Measurements from ENCODE around the gene LAYN.

The LAYN gene

GRCh38 chr11:111540114-111540936, at the start of gene LAYN:
TSS of gene LAYN (plus strand) at chr11:111540720. CDS start at chr11:111540844, 124 bp downstream.
- peak; percentile 20 to 48 (median 36) for DNase-seq

GRCh38 chr11:111494040-111494439, 46.5 kb upstream of the LAYN start:
- DNase-seq: no peak

GRCh38 chr11:111499483-111499882, 41.0 kb upstream of the LAYN start:
- peak in 2 of 3 donors; percentile 36 to 51 for DNase-seq

GRCh38 chr11:111500481-111500880, 40.0 kb upstream of the LAYN start:
- DNase-seq: no peak

- DNase-seq: no peak
These were observed 37.9 kb upstream of the LAYN start for GRCh38 chr11:111502611-111503010.

GRCh38 chr11:111510311-111510710, 30.2 kb upstream of the LAYN start:
- no peak for DNase-seq

- peak in 2 of 3 donors; percentile 25 to 47 for DNase-seq
These were observed 28.0 kb upstream of the LAYN start, which contains the start of gene BTG4 for GRCh38 chr11:111512296-111513239. TSS of gene BTG4 (minus strand) at chr11:111512386. CDS start at chr11:111498776, 13,610 bp downstream.

GRCh38 chr11:111513240-111513605, 27.3 kb upstream of the LAYN start:
- DNase-seq: no peak

- DNase-seq: peak in 2 of 3 donors; percentile 18 to 29
These were observed 26.1 kb upstream of the LAYN start, which contains the start of gene HOATZ for GRCh38 chr11:111514216-111515031. TSS of gene HOATZ (plus strand) at chr11:111514778. CDS start at chr11:111514785, 7 bp downstream.

GRCh38 chr11:111515591-111515990, 24.9 kb upstream of the LAYN start:
- DNase-seq: no peak

GRCh38 chr11:111518668-111519067, 21.9 kb upstream of the LAYN start:
- no peak for DNase-seq

- no peak for DNase-seq
These were observed 20.0 kb upstream of the LAYN start for GRCh38 chr11:111520560-111520959.

GRCh38 chr11:111521135-111521534, 19.4 kb upstream of the LAYN start:
- DNase-seq: peak in 2 of 3 donors; percentile 35 to 43

- DNase-seq: no peak
These were observed 18.1 kb upstream of the LAYN start for GRCh38 chr11:111522426-111522825.

- no peak for DNase-seq
These were observed 17.2 kb upstream of the LAYN start for GRCh38 chr11:111523343-111523742.

- DNase-seq: peak; percentile 50 to 72 (median 65)
These were observed 16.5 kb upstream of the LAYN start for GRCh38 chr11:111524056-111524455.

GRCh38 chr11:111525456-111525855, 15.1 kb upstream of the LAYN start:
- no peak for DNase-seq

GRCh38 chr11:111526501-111526900, 14.0 kb upstream of the LAYN start:
- DNase-seq: peak; percentile 66 to 87 (median 79)

GRCh38 chr11:111527279-111527678, 13.2 kb upstream of the LAYN start:
- DNase-seq: no peak

- no peak for DNase-seq
These were observed 12.0 kb upstream of the LAYN start for GRCh38 chr11:111528557-111528956.

GRCh38 chr11:111530091-111530490, 10.4 kb upstream of the LAYN start:
- DNase-seq: peak in 2 of 3 donors; percentile 21 to 38

GRCh38 chr11:111531136-111531535, 9.4 kb upstream of the LAYN start:
- DNase-seq: peak in 2 of 3 donors; percentile 45 to 61

All from suppressor macrophage treated with lipopolysaccharide for 1 hour (primary cell).